Esophagus squamous epithelium (tissue), 5 donors: ENCODE data around the gene CTNNB1. TPM values are rescaled to one million over a fixed set of nuclear protein-coding genes. Genes with fewer than 3 reads are reported as not detected.

Experiments used
- DNase-seq: peaks from one replicate; lab custom pipeline; 2025; lab: John Stamatoyannopoulos, UW
- H3K27ac ChIP-seq, 4 donors: fragments of 200-600 bp; sonication (generic); one replicate each; pipeline ENCODE4 v1.5.1; 2016 to 2019; ENCODE audit warnings: mild to moderate bottlenecking in 1 of 4
- H3K27me3 ChIP-seq, 4 donors: fragments of 200-600 bp; sonication (generic); 1 replicate in 3 of 4; 2 replicates in 1 of 4; pipeline versions ENCODE4 v1.5.1 to v1.6.0; 2017 to 2021; ENCODE audit warnings: antibody characterized with exemption in 1 of 4
- H3K36me3 ChIP-seq, 3 donors: fragments of 200-600 bp; sonication (generic); one replicate each; pipeline ENCODE4 v1.5.1; 2016 to 2019
- H3K4me1 ChIP-seq, 3 donors: fragments of 200-600 bp; sonication (generic); one replicate each; pipeline ENCODE4 v1.5.1; 2017 to 2019
- H3K4me3 ChIP-seq, 4 donors: fragments of 200-600 bp; sonication (generic); 1 replicate in 3 of 4; 2 replicates in 1 of 4; pipeline ENCODE4 v1.5.1; 2016 to 2019; ENCODE audit warnings: mild to moderate bottlenecking in 2 of 4, moderate library complexity in 1 of 4
- H3K9me3 ChIP-seq, 3 donors: fragments of 200-600 bp; sonication (generic); one replicate each; pipeline ENCODE4 v1.5.1; 2016 to 2019
- CTCF ChIP-seq, 6 experiments: fragments of 450-650 bp in 4 of 6; fragments of 200-600 bp in 2 of 6; sonication (generic) in 2 of 6; IDR thresholded peaks; one replicate each; pipeline ENCODE4 v1.5.1; 2016 to 2019; ENCODE audit warnings: antibody characterized with exemption in 6 of 6, mild to moderate bottlenecking in 4 of 6, moderate library complexity in 4 of 6
- POLR2A ChIP-seq, 4 donors: fragments of 450-650 bp; IDR thresholded peaks; one replicate each; pipeline ENCODE4 v1.6.1; 2017; ENCODE audit warnings: antibody characterized with exemption in 4 of 4, mild to moderate bottlenecking in 4 of 4, moderate library complexity in 3 of 4
- WGBS, 2 donors: methylation state at CpG; one replicate each; pipeline ENCODE4 v1.1.5; 2018; 5-methylcytosine and 5-hydroxymethylcytosine counted together
- intact Hi-C: fragments of 100-400 bp; cut with DNase I; formaldehyde crosslinking; loops from one replicate; pipeline ENCODE4 v1.15.0; 2022
- total RNA-seq, 4 donors: library from RNA; depleted of rRNA; stranded (reverse); fragments of >200 nt; gene quantifications; one replicate each; pipeline ENCODE4 v1.1.0, GENCODE V29; 2016
- donor health status: DM: yes; HTN: yes; CAD: no.

Gene CTNNB1
- total RNA-seq, 4 donors from 2014 or later, result 219 to 430 (median 290) TPM

- 54 to 73% methylated on average over 1 of the region's 1 CpG for WGBS, 2 donors
Measured at GRCh38 chr3:41163006-41163405, 36.3 kb upstream of the CTNNB1 start.

GRCh38 chr3:41163421-41163820, 35.9 kb upstream of the CTNNB1 start:
- peaks cover 0 to 5% (median 0%) of the 10 kb centered on the region in 3 donors for H3K4me1 ChIP-seq
- intact Hi-C loops, result no loop called here
- WGBS, 2 donors, result 63 to 71% methylated on average over 3 of the region's 3 CpGs
- no peak overlapping the region for H3K27ac ChIP-seq
- TF ChIP-seq POLR2A (IDR thresholded peaks at IDR 0.05), result no peak
- no peak for TF ChIP-seq CTCF (IDR thresholded peaks at IDR 0.05)
- no peaks in the 10 kb centered on the region for H3K36me3 ChIP-seq
- no peak overlapping the region for H3K4me3 ChIP-seq
- no peak for DNase-seq
- no peaks in the 10 kb centered on the region for H3K9me3 ChIP-seq
- H3K27me3 ChIP-seq, result no peaks in the 10 kb centered on the region

More at GRCh38 chr3:41163006-41163405, 36.3 kb upstream of the CTNNB1 start:
- no peak overlapping the region for H3K4me3 ChIP-seq
- H3K9me3 ChIP-seq, result no peaks in the 10 kb centered on the region
- no peak overlapping the region for H3K27ac ChIP-seq
- H3K27me3 ChIP-seq, result no peaks in the 10 kb centered on the region
- DNase-seq, result no peak
- no peaks in the 10 kb centered on the region for H3K36me3 ChIP-seq
- intact Hi-C loops, result no loop called here
- H3K4me1 ChIP-seq, result peaks cover 0 to 5% (median 0%) of the 10 kb centered on the region in 3 donors
- TF ChIP-seq POLR2A (IDR thresholded peaks at IDR 0.05) (no peak), CTCF (IDR thresholded peaks at IDR 0.05) (no peak)

- Histone ChIP-seq H3K27me3 (no peaks in the 10 kb centered on the region), H3K27ac (no peak overlapping the region), H3K4me1 (peaks cover 0 to 4% (median 0%) of the 10 kb centered on the region in 3 donors), H3K9me3 (no peaks in the 10 kb centered on the region), H3K4me3 (no peak overlapping the region), H3K36me3 (no peaks in the 10 kb centered on the region)
- WGBS, 2 donors, result 52 to 77% methylated on average over 2 of the region's 2 CpGs
- no peak for DNase-seq
- intact Hi-C loops, result no loop called here
- TF ChIP-seq CTCF (IDR thresholded peaks at IDR 0.05) (no peak), POLR2A (IDR thresholded peaks at IDR 0.05) (no peak)
Measured at GRCh38 chr3:41164777-41165176, 34.5 kb upstream of the CTNNB1 start.

- Histone ChIP-seq H3K4me1 (peaks cover 0 to 4% (median 0%) of the 10 kb centered on the region in 3 donors), H3K4me3 (no peak overlapping the region), H3K27ac (no peak overlapping the region), H3K9me3 (no peaks in the 10 kb centered on the region), H3K27me3 (peaks cover 0 to 4% (median 0%) of the 10 kb centered on the region in 4 donors), H3K36me3 (no peaks in the 10 kb centered on the region)
- DNase-seq, result no peak
- intact Hi-C loops, result no loop called here
- 88% methylated on average over 8 of the region's 8 CpGs for WGBS, 2 donors
- TF ChIP-seq POLR2A (IDR thresholded peaks at IDR 0.05), result no peak
- TF ChIP-seq CTCF (IDR thresholded peaks at IDR 0.05), result no peak
Measured at GRCh38 chr3:41167722-41168497, 31.4 kb upstream of the CTNNB1 start.

GRCh38 chr3:41169023-41169422, 30.3 kb upstream of the CTNNB1 start:
- DNase-seq, result no peak
- intact Hi-C loops, result no loop called here
- H3K27me3 ChIP-seq, result peaks cover 0 to 4% (median 0%) of the 10 kb centered on the region in 4 donors
- no peak for TF ChIP-seq CTCF (IDR thresholded peaks at IDR 0.05)
- TF ChIP-seq POLR2A (IDR thresholded peaks at IDR 0.05), result no peak
- H3K9me3 ChIP-seq, result no peaks in the 10 kb centered on the region
- no peak overlapping the region for H3K27ac ChIP-seq
- H3K4me3 ChIP-seq, result no peak overlapping the region
- H3K36me3 ChIP-seq, result no peaks in the 10 kb centered on the region
- peaks cover 0 to 4% (median 0%) of the 10 kb centered on the region in 3 donors for H3K4me1 ChIP-seq
- 28 to 37% methylated on average over 5 of the region's 5 CpGs for WGBS, 2 donors
